OCI-LY7 (cell line): ENCODE results near the gene PTGDR. TPM values are rescaled to one million over a fixed set of nuclear protein-coding genes. Genes with fewer than 3 reads are reported as not detected.

Experiments used
- BruUV-seq: library from RNA; stranded (reverse); fragments of 400-500 nt; replicated peaks from 2 replicates; lab custom pipeline; 2021; lab: Mats Ljungman, UMichigan
- CTCF ChIA-PET: fragments of 300-600 bp; sonication (Branson Sonifier 250); formaldehyde crosslinking; loops from one replicate; lab custom pipeline; 2022; ENCODE audit warnings: antibody characterized with exemption; ENCODE audit not compliant: unreplicated experiment; lab: Charles Lee
- POLR2A ChIA-PET: fragments of 300-600 bp; sonication (Branson Sonifier 250); formaldehyde crosslinking; loops from one replicate; lab custom pipeline; 2022; ENCODE audit warnings: antibody characterized with exemption; lab: Charles Lee
- DNase-seq: peaks from one replicate; pipeline ENCODE4 v3.0.0-alpha.2; 2015; ENCODE audit warnings: low spot score
- H2AFZ ChIP-seq: fragments of 200-600 bp; sonication (generic), shearing (Covaris generic); 2 replicates; pipeline ENCODE4 v1.6.1; 2014; ENCODE audit warnings: mild to moderate bottlenecking, antibody characterized with exemption, low read length, moderate library complexity
- H3K27ac ChIP-seq: fragments of 200-600 bp; sonication (generic); 2 replicates; pipeline ENCODE4 v1.5.1; 2014; ENCODE audit warnings: mixed run types, low read depth, mild to moderate bottlenecking, moderate library complexity, low read length, inconsistent platforms; ENCODE audit not compliant: poor library complexity, severe bottlenecking
- H3K36me3 ChIP-seq: fragments of 200-600 bp; sonication (generic); 2 replicates; pipeline ENCODE4 v1.6.1; 2014; ENCODE audit warnings: mild to moderate bottlenecking, antibody characterized with exemption, low read length, moderate library complexity, mixed read lengths; ENCODE audit not compliant: insufficient read depth
- H3K4me1 ChIP-seq: fragments of 200-600 bp; sonication (generic); 2 replicates; pipeline ENCODE4 v1.5.1; 2014; ENCODE audit warnings: mild to moderate bottlenecking, low read length; ENCODE audit not compliant: insufficient read depth, poor library complexity, severe bottlenecking
- H3K4me2 ChIP-seq: fragments of 200-600 bp; sonication (generic); 2 replicates; pipeline ENCODE4 v1.6.1; 2014; ENCODE audit warnings: mild to moderate bottlenecking, low read length
- H3K4me3 ChIP-seq: fragments of 200-600 bp; sonication (generic); 2 replicates; pipeline ENCODE4 v1.5.1; 2014; ENCODE audit warnings: mild to moderate bottlenecking, low read depth, low read length; ENCODE audit not compliant: poor library complexity, severe bottlenecking
- H3K79me2 ChIP-seq: fragments of 200-600 bp; sonication (generic); 2 replicates; pipeline ENCODE4 v1.6.1; 2016; ENCODE audit warnings: low read depth, mild to moderate bottlenecking, low read length, moderate library complexity, mixed read lengths; ENCODE audit not compliant: insufficient read depth
- H3K9me2 ChIP-seq: fragments of 200-600 bp; sonication (generic); 2 replicates; pipeline ENCODE4 v1.6.1; 2016; ENCODE audit warnings: mild to moderate bottlenecking, low read length, mixed read lengths; ENCODE audit not compliant: insufficient read depth
- H3K9me3 ChIP-seq: fragments of 200-600 bp; sonication (generic); 2 replicates; pipeline ENCODE4 v1.6.1; 2014; ENCODE audit warnings: mild to moderate bottlenecking, mixed run types, low read length, mixed read lengths
- H4K20me1 ChIP-seq: fragments of 200-600 bp; sonication (generic); 2 replicates; pipeline ENCODE4 v1.6.1; 2014; ENCODE audit warnings: mild to moderate bottlenecking, antibody characterized with exemption, low read length, moderate library complexity, mixed read lengths; ENCODE audit not compliant: insufficient read depth
- EZH2phosphoT487 ChIP-seq: fragments of 200-600 bp; sonication (generic); IDR thresholded peaks from 2 replicates; pipeline ENCODE4 v1.6.1; 2018; ENCODE audit warnings: low read depth, borderline replicate concordance, mild to moderate bottlenecking, mixed run types, antibody characterized with exemption, low read length, moderate library complexity, mixed read lengths
- intact Hi-C: fragments of 100-400 bp; cut with micrococcal nuclease; formaldehyde crosslinking; loops from one replicate; pipeline ENCODE4 v1.10.0; 2022; ENCODE audit not compliant: unreplicated experiment
- total RNA-seq, 2 experiments: library from RNA; depleted of rRNA in 1 of 2; stranded (reverse); fragments of >200 nt in 1 of 2; shearing (Covaris generic) in 1 of 2; gene quantifications; 2 replicates each; pipeline ENCODE4 v1.2.3, GENCODE V29; 2014 to 2022
- TF ChIP-seq, protein P1 (sequence below): fragments of 200-600 bp; sonication (generic); conservative IDR thresholded peaks from 2 replicates; pipeline ENCODE4 v1.5.1; 2014; ENCODE audit warnings: mild to moderate bottlenecking, antibody characterized with exemption, low read length, moderate library complexity, mixed read lengths

Gene PTGDR
- total RNA-seq, 2 experiments from 2014 or later: not detected

DNA sequence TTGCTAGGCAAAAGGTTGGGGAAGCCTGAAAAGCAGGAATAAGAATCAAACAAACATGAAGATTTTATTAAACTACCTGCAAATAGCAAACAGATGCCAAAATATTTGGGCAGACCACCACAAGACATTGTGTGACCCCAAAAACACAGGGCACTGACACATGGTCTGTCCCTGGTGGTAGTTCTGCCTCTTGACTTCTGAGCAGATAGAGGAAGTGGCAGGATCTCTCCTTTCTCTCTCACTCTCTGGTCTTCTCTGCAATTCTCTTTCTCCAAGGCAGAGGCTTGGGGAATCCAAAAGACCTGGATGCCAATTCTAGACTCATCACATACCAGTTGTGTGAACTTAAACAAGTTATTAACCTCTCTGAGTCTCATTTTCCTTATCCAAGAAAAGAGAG lies 4.3 kb upstream of the PTGDR start:
- POLR2A ChIA-PET: no interaction called here

DNA sequence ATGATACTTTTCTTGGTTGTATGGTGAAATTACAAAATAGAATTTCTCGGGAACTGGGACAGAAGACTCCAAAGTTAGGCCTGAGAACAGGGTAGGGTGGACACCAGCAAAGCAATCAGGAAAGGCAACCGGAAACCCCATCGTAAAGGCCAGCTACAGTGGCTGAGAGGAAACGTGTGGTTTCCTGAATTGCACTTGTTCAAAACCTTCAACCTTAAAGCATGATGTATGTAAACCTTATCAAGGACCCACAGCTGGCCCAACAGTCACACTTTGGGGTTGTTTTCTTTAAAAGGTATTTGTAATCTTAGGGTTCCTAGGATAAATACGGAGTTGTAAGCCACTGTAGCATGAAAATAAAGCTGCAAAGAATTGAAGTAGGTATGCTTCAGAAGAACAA lies 2.2 kb upstream of the PTGDR start:
- H3K36me3 ChIP-seq: no peaks in the 10 kb centered on the region
- no peak overlapping the region for H3K27ac ChIP-seq
- no peak overlapping the region for H3K4me2 ChIP-seq
- no peak overlapping the region for H3K4me3 ChIP-seq
- intact Hi-C loops: no loop called here
- CTCF ChIA-PET: no interaction called here
- H3K9me3 ChIP-seq: no peaks in the 10 kb centered on the region
- no peaks in the 10 kb centered on the region for H3K9me2 ChIP-seq
- H2AFZ ChIP-seq: no peak overlapping the region
- H3K4me1 ChIP-seq: peaks cover 4% of the 10 kb centered on the region
- no TSS peak for BruUV-seq
- no peaks in the 10 kb centered on the region for H3K79me2 ChIP-seq
- H4K20me1 ChIP-seq: no peaks in the 10 kb centered on the region
- TF ChIP-seq, protein P1, sequence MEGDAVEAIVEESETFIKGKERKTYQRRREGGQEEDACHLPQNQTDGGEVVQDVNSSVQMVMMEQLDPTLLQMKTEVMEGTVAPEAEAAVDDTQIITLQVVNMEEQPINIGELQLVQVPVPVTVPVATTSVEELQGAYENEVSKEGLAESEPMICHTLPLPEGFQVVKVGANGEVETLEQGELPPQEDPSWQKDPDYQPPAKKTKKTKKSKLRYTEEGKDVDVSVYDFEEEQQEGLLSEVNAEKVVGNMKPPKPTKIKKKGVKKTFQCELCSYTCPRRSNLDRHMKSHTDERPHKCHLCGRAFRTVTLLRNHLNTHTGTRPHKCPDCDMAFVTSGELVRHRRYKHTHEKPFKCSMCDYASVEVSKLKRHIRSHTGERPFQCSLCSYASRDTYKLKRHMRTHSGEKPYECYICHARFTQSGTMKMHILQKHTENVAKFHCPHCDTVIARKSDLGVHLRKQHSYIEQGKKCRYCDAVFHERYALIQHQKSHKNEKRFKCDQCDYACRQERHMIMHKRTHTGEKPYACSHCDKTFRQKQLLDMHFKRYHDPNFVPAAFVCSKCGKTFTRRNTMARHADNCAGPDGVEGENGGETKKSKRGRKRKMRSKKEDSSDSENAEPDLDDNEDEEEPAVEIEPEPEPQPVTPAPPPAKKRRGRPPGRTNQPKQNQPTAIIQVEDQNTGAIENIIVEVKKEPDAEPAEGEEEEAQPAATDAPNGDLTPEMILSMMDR: no peak
- TF ChIP-seq EZH2phosphoT487: no peak
- POLR2A ChIA-PET: interaction anchor here (0.8 to 1.1 kb wide), 3 partner anchors 13 to 87 kb away, joined by 3 to 5 read pairs (median 3); no protein-coding TSS in a partner anchor
- no peak for DNase-seq

More for the DNA sequence above, 4.3 kb upstream of the PTGDR start:
- no peak for DNase-seq
- intact Hi-C loops: no loop called here
- H3K27ac ChIP-seq: no peak overlapping the region
- H3K79me2 ChIP-seq: no peaks in the 10 kb centered on the region
- no peak overlapping the region for H2AFZ ChIP-seq
- no peaks in the 10 kb centered on the region for H3K9me3 ChIP-seq
- no peak overlapping the region for H3K4me2 ChIP-seq
- peaks cover 4% of the 10 kb centered on the region for H3K4me1 ChIP-seq
- CTCF ChIA-PET: no interaction called here
- H4K20me1 ChIP-seq: no peaks in the 10 kb centered on the region
- H3K4me3 ChIP-seq: no peak overlapping the region
- no TSS peak for BruUV-seq
- TF ChIP-seq, protein P1: no peak
- H3K36me3 ChIP-seq: no peaks in the 10 kb centered on the region
- H3K9me2 ChIP-seq: no peaks in the 10 kb centered on the region

DNA sequence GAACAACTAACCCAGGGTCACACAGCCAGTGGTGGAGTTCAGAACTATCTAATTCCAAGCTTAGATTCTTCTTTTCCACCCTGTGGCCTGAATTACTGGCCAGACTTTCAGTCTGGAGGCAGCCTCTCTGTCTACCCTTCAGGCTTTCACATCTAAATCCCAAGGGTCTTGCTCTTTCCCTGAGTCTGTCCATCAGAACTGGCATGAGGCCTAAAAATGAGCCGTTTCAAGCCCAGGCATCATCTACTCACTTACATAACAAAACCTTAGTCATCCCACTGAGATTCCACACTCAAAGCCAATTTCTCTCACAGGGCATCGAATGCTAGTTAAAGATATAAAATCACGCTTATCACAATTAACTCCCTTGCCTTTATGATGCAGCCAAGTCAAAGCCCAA lies 1.3 kb upstream of the PTGDR start:
- ChIA-PET POLR2A (interaction anchor here (1.0 to 1.1 kb wide), 2 partner anchors 18 to 88 kb away, joined by 3 to 5 read pairs; no protein-coding TSS in a partner anchor), CTCF (no interaction called here)
- no peak overlapping the region for H3K27ac ChIP-seq
- no peak overlapping the region for H3K4me2 ChIP-seq
- H3K36me3 ChIP-seq: no peaks in the 10 kb centered on the region
- no peaks in the 10 kb centered on the region for H3K9me3 ChIP-seq
- no peak for DNase-seq
- intact Hi-C loops: no loop called here
- no peaks in the 10 kb centered on the region for H4K20me1 ChIP-seq
- no peaks in the 10 kb centered on the region for H3K79me2 ChIP-seq
- H3K9me2 ChIP-seq: no peaks in the 10 kb centered on the region
- H2AFZ ChIP-seq: no peak overlapping the region
- H3K4me3 ChIP-seq: no peak overlapping the region
- peaks cover 4% of the 10 kb centered on the region for H3K4me1 ChIP-seq
- TF ChIP-seq, protein P1: no peak
- TF ChIP-seq EZH2phosphoT487: no peak
- BruUV-seq: no TSS peak
